ENCODE results near the gene REXO5. TPM values are rescaled to one million over a fixed set of nuclear protein-coding genes. Genes with fewer than 3 reads are reported as not detected.
A peak's percentile ranks its signal among the peaks of the same experiment; 100 is the strongest.

The REXO5 gene
- polyA plus RNA-seq, 1 donor from 2014 or later: not detected

- Mint-ChIP-seq H3K9me3 (no peaks in the 10 kb centered on the region), H3K36me3 (peaks cover 4% of the 10 kb centered on the region), H3K27ac (no peak overlapping the region), H3K27me3 (no peaks in the 10 kb centered on the region), H3K4me1 (peaks cover 0 to 2% (median 0%) of the 10 kb centered on the region in 3 donors), H3K4me3 (no peak overlapping the region)
These were observed 15.4 kb downstream of the REXO5 start for GRCh38 chr16:20821682-20822081.

GRCh38 chr16:20822521-20823325 is 16.4 kb downstream of the REXO5 start:
- no peak overlapping the region for H3K27ac Mint-ChIP-seq
- H3K27me3 Mint-ChIP-seq: no peaks in the 10 kb centered on the region
- peaks cover 0 to 2% (median 0%) of the 10 kb centered on the region in 3 donors for H3K4me1 Mint-ChIP-seq
- H3K9me3 Mint-ChIP-seq: no peaks in the 10 kb centered on the region
- H3K4me3 Mint-ChIP-seq: no peak overlapping the region
- peaks cover 4% of the 10 kb centered on the region for H3K36me3 Mint-ChIP-seq

GRCh38 chr16:20826039-20826566 is 19.8 kb downstream of the REXO5 start:
- H3K9me3 Mint-ChIP-seq: no peaks in the 10 kb centered on the region
- peaks cover 0 to 2% (median 0%) of the 10 kb centered on the region in 3 donors for H3K4me1 Mint-ChIP-seq
- H3K4me3 Mint-ChIP-seq: no peak overlapping the region
- no peak overlapping the region for H3K27ac Mint-ChIP-seq
- H3K36me3 Mint-ChIP-seq: peaks cover 2% of the 10 kb centered on the region
- no peaks in the 10 kb centered on the region for H3K27me3 Mint-ChIP-seq

- Mint-ChIP-seq H3K27ac (no peak overlapping the region), H3K27me3 (no peaks in the 10 kb centered on the region), H3K4me1 (no peaks in the 10 kb centered on the region), H3K9me3 (peaks cover 0 to 7% (median 0%) of the 10 kb centered on the region in 3 donors), H3K36me3 (peaks cover 1% of the 10 kb centered on the region), H3K4me3 (no peak overlapping the region)
These were observed 23.2 kb downstream of the REXO5 start for GRCh38 chr16:20829536-20829935.

- no peak overlapping the region for H3K4me3 Mint-ChIP-seq
- no peaks in the 10 kb centered on the region for H3K4me1 Mint-ChIP-seq
- H3K9me3 Mint-ChIP-seq: peaks cover 0 to 13% (median 0%) of the 10 kb centered on the region in 3 donors
- H3K27me3 Mint-ChIP-seq: no peaks in the 10 kb centered on the region
- no peak overlapping the region for H3K27ac Mint-ChIP-seq
- peaks cover 1% of the 10 kb centered on the region for H3K36me3 Mint-ChIP-seq
These were observed 24.0 kb downstream of the REXO5 start for GRCh38 chr16:20830372-20830771.

GRCh38 chr16:20833086-20833485 is 26.8 kb downstream of the REXO5 start:
- Mint-ChIP-seq H3K27me3 (no peaks in the 10 kb centered on the region), H3K4me3 (no peak overlapping the region), H3K36me3 (peaks cover 1% of the 10 kb centered on the region), H3K9me3 (peaks cover 0 to 21% (median 4%) of the 10 kb centered on the region in 3 donors), H3K27ac (no peak overlapping the region), H3K4me1 (peaks cover 3 to 5% (median 3%) of the 10 kb centered on the region in 3 donors)

GRCh38 chr16:20838240-20838639 is 31.9 kb downstream of the REXO5 start:
- Mint-ChIP-seq H3K27me3 (no peaks in the 10 kb centered on the region), H3K4me3 (peak overlapping the region in 1 of 4 donors; percentile 74), H3K9me3 (peaks cover 0 to 21% (median 4%) of the 10 kb centered on the region in 3 donors), H3K27ac (peak overlapping the region in 2 of 3 donors; percentile 54 to 90), H3K36me3 (peaks cover 1% of the 10 kb centered on the region), H3K4me1 (peaks cover 9 to 17% (median 10%) of the 10 kb centered on the region in 3 donors)

- H3K27ac Mint-ChIP-seq: no peak overlapping the region
- H3K4me3 Mint-ChIP-seq: no peak overlapping the region
- peaks cover 0 to 14% (median 4%) of the 10 kb centered on the region in 3 donors for H3K9me3 Mint-ChIP-seq
- H3K4me1 Mint-ChIP-seq: peaks cover 9 to 17% (median 10%) of the 10 kb centered on the region in 3 donors
- peaks cover under 1% of the 10 kb centered on the region for H3K36me3 Mint-ChIP-seq
- no peaks in the 10 kb centered on the region for H3K27me3 Mint-ChIP-seq
These were observed 33.2 kb downstream of the REXO5 start for GRCh38 chr16:20839504-20839903.

- H3K4me1 Mint-ChIP-seq: peaks cover 0 to 3% (median 2%) of the 10 kb centered on the region in 3 donors
- H3K9me3 Mint-ChIP-seq: no peaks in the 10 kb centered on the region
- no peak overlapping the region for H3K4me3 Mint-ChIP-seq
- H3K27me3 Mint-ChIP-seq: peaks cover 1% of the 10 kb centered on the region
- H3K27ac Mint-ChIP-seq: no peak overlapping the region
- no peaks in the 10 kb centered on the region for H3K36me3 Mint-ChIP-seq
These were observed 37.7 kb downstream of the REXO5 start for GRCh38 chr16:20844054-20844453.

GRCh38 chr16:20844588-20844987 is 38.3 kb downstream of the REXO5 start:
- Mint-ChIP-seq H3K9me3 (no peaks in the 10 kb centered on the region), H3K4me3 (no peak overlapping the region), H3K36me3 (no peaks in the 10 kb centered on the region), H3K27ac (no peak overlapping the region), H3K4me1 (peaks cover 0 to 1% (median under 1%) of the 10 kb centered on the region in 3 donors), H3K27me3 (peaks cover 1% of the 10 kb centered on the region)

- no peak overlapping the region for H3K4me3 Mint-ChIP-seq
- no peak overlapping the region for H3K27ac Mint-ChIP-seq
- H3K9me3 Mint-ChIP-seq: no peaks in the 10 kb centered on the region
- H3K36me3 Mint-ChIP-seq: no peaks in the 10 kb centered on the region
- H3K27me3 Mint-ChIP-seq: peaks cover 1% of the 10 kb centered on the region
- no peaks in the 10 kb centered on the region for H3K4me1 Mint-ChIP-seq
These were observed 39.7 kb downstream of the REXO5 start for GRCh38 chr16:20846030-20846429.

- H3K9me3 Mint-ChIP-seq: no peaks in the 10 kb centered on the region
- no peaks in the 10 kb centered on the region for H3K36me3 Mint-ChIP-seq
- peaks cover 1% of the 10 kb centered on the region for H3K27me3 Mint-ChIP-seq
- no peaks in the 10 kb centered on the region for H3K4me1 Mint-ChIP-seq
- H3K27ac Mint-ChIP-seq: no peak overlapping the region
- no peak overlapping the region for H3K4me3 Mint-ChIP-seq
These were observed 40.2 kb downstream of the REXO5 start for GRCh38 chr16:20846551-20846950.

- peaks cover 1% of the 10 kb centered on the region for H3K27me3 Mint-ChIP-seq
- H3K4me1 Mint-ChIP-seq: no peaks in the 10 kb centered on the region
- no peak overlapping the region for H3K27ac Mint-ChIP-seq
- no peaks in the 10 kb centered on the region for H3K36me3 Mint-ChIP-seq
- H3K4me3 Mint-ChIP-seq: no peak overlapping the region
- H3K9me3 Mint-ChIP-seq: no peaks in the 10 kb centered on the region
These were observed 41.2 kb downstream of the REXO5 start for GRCh38 chr16:20847550-20847949.

- Mint-ChIP-seq H3K9me3 (no peaks in the 10 kb centered on the region), H3K27me3 (peaks cover 1% of the 10 kb centered on the region), H3K27ac (no peak overlapping the region), H3K36me3 (no peaks in the 10 kb centered on the region), H3K4me1 (no peaks in the 10 kb centered on the region), H3K4me3 (no peak overlapping the region)
These were observed 43.5 kb downstream of the REXO5 start for GRCh38 chr16:20849589-20850390.

- no peak overlapping the region for H3K27ac Mint-ChIP-seq
These were observed 44.7 kb downstream of the REXO5 start for GRCh38 chr16:20850981-20851380.

More at GRCh38 chr16:20850981-20851380, 44.7 kb downstream of the REXO5 start:
- Mint-ChIP-seq H3K27me3 (peaks cover 1% of the 10 kb centered on the region), H3K4me3 (no peak overlapping the region), H3K4me1 (no peaks in the 10 kb centered on the region), H3K9me3 (no peaks in the 10 kb centered on the region), H3K36me3 (no peaks in the 10 kb centered on the region)

Data from IgD-negative memory B cell (primary cell).